CD4-positive, alpha-beta T cell treated with Interleukin-6 for 4 hours (primary cell): ENCODE measurements around the gene FOXR1.

ENCODE experiments used
- DNase-seq: peaks from one replicate; pipeline ENCODE4 v3.0.0-alpha.2; 2020; ENCODE audit warnings: mixed read lengths

Gene FOXR1

GRCh38 chr11:119028346-119029068 lies 56.9 kb downstream of the FOXR1 start:
- DNase-seq = no peak

GRCh38 chr11:119029069-119029339 lies 57.4 kb downstream of the FOXR1 start:
- no peak for DNase-seq

- DNase-seq = no peak
Measured at GRCh38 chr11:119029340-119030028, 57.9 kb downstream of the FOXR1 start.

- DNase-seq = no peak
Measured at GRCh38 chr11:119030029-119030328, 58.4 kb downstream of the FOXR1 start.

- DNase-seq = peak; percentile 99
Measured at GRCh38 chr11:119030329-119031047, 58.9 kb downstream of the FOXR1 start, which contains the start of gene SLC37A4. TSS of gene SLC37A4 (minus strand) at chr11:119030877.
